Activated naive CD4-positive, alpha-beta T cell treated with anti-CD3 and anti-CD28 coated beads, Interleukin-2, amount 10 ng/mL, durations not matched to agents 7 days and 5 days (primary cell): ENCODE measurements around the gene OLFM1.

Source experiments
- CTCF ChIA-PET: fragments of 350-600 bp; sonication (Branson Sonifier 250); formaldehyde crosslinking; loops from one replicate; lab custom pipeline; 2021; ENCODE audit warnings: antibody characterized with exemption; lab: Charles Lee
- DNase-seq: peaks from one replicate; pipeline ENCODE4 v3.0.0-alpha.2; 2020
- H3K27ac Mint-ChIP-seq: one replicate; pipeline ENCODE4 v1.8.0; 2021; ENCODE audit warnings: mild to moderate bottlenecking, moderate library complexity, mixed read lengths
- H3K27me3 Mint-ChIP-seq: one replicate; pipeline ENCODE4 v1.8.0; 2021; ENCODE audit warnings: mild to moderate bottlenecking, mixed read lengths
- H3K36me3 Mint-ChIP-seq: one replicate; pipeline ENCODE4 v1.8.0; 2021; ENCODE audit warnings: mixed read lengths
- H3K4me1 Mint-ChIP-seq: one replicate; pipeline ENCODE4 v1.8.0; 2021; ENCODE audit warnings: mixed read lengths
- H3K4me3 Mint-ChIP-seq: one replicate; pipeline ENCODE4 v1.8.0; 2021; ENCODE audit warnings: mild to moderate bottlenecking, moderate library complexity, mixed read lengths
- H3K9me3 Mint-ChIP-seq: one replicate; pipeline ENCODE4 v1.8.0; 2021; ENCODE audit warnings: mixed read lengths

The OLFM1 gene

GRCh38 chr9:135087489-135087792 lies at the start of gene OLFM1:
Gene OLFM1 (plus strand): TSS chr9:135087668. CDS start chr9:135087990, 322 bp downstream.
- peaks cover 4% of the 10 kb centered on the region for H3K9me3 Mint-ChIP-seq
- CTCF ChIA-PET: interaction anchor here (1.9 kb wide), 1 partner anchor 325 kb away, joined by 12 read pairs; no protein-coding TSS in a partner anchor
- H3K4me3 Mint-ChIP-seq: no peak within 1 kb of the TSS
- no peaks in the 10 kb centered on the region for H3K36me3 Mint-ChIP-seq
- peak; percentile 51 for DNase-seq
- peaks cover 69% of the 10 kb centered on the region for H3K27me3 Mint-ChIP-seq
- H3K27ac Mint-ChIP-seq: no peak within 1 kb of the TSS
- H3K4me1 Mint-ChIP-seq: peaks cover 4% of the 10 kb centered on the region

GRCh38 chr9:135038331-135038730 lies 49.1 kb upstream of the OLFM1 start:
- Mint-ChIP-seq H3K27ac (no peak overlapping the region), H3K27me3 (no peaks in the 10 kb centered on the region), H3K9me3 (no peaks in the 10 kb centered on the region), H3K36me3 (no peaks in the 10 kb centered on the region), H3K4me1 (no peaks in the 10 kb centered on the region), H3K4me3 (no peak overlapping the region)
- CTCF ChIA-PET: no interaction called here
- no peak for DNase-seq

DNA sequence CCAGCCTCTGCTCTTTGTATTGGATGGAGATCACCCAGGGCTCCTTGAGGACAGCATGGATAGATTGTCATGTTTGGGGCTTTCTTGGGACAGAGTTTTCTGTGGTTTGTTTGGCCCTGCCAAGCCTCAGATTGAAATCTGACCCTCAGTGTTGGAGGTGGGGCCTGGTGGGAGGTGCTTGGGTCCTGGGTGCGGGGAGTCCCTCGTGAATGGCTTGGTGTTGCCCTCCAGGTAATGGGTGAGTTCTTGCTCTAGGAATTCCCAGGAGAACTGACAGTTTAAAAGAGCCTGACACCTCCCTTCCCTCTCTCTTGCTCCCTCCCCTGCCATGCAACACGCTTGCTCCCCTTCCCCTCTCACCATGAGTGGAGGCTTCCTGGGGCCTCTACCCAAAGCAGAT lies 48.6 kb upstream of the OLFM1 start:
- H3K4me1 Mint-ChIP-seq: no peaks in the 10 kb centered on the region
- no peaks in the 10 kb centered on the region for H3K36me3 Mint-ChIP-seq
- H3K27me3 Mint-ChIP-seq: no peaks in the 10 kb centered on the region
- no peaks in the 10 kb centered on the region for H3K9me3 Mint-ChIP-seq
- CTCF ChIA-PET: no interaction called here
- no peak for DNase-seq
- no peak overlapping the region for H3K4me3 Mint-ChIP-seq
- H3K27ac Mint-ChIP-seq: no peak overlapping the region

- no peaks in the 10 kb centered on the region for H3K4me1 Mint-ChIP-seq
- no peak overlapping the region for H3K27ac Mint-ChIP-seq
- no peaks in the 10 kb centered on the region for H3K27me3 Mint-ChIP-seq
- DNase-seq: no peak
- H3K36me3 Mint-ChIP-seq: no peaks in the 10 kb centered on the region
- CTCF ChIA-PET: no interaction called here
- H3K9me3 Mint-ChIP-seq: no peaks in the 10 kb centered on the region
- no peak overlapping the region for H3K4me3 Mint-ChIP-seq
These were observed 48.1 kb upstream of the OLFM1 start for GRCh38 chr9:135039266-135039870.

DNA sequence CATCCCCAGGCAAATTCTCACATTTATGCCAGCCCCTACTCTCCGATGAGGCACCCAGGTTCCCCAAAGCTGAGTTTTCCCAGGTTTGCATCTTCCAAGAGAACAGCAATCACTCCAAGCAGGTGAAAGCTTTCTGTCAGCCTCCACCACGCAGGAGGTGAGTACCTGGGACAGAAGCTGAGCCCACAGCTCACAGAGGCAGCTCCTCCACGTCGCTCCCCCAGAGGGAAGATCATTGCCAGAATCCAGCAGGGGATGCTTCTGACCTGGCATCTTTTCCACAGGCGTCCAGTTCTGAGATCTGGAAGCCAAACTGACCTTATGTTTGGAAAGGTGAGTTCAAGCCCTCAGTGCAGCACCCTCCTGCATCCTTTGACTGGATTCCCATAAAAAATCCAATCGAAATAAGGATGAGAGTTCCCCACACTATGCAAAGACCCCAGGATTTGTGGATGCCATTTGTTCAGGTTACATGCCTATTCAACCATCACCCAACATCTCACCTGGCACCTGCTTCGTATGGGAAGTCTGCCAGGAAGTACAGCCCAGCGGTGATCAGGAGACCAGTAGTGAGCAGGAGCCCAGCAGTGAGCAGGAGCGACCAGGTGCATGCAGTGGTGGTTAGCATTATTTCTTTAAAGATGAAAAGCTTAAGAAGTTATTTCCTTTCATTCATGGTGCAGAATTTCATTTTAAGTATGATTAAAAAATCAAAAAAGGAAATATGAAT lies 47.4 kb upstream of the OLFM1 start:
- DNase-seq: no peak
- no peaks in the 10 kb centered on the region for H3K27me3 Mint-ChIP-seq
- H3K36me3 Mint-ChIP-seq: no peaks in the 10 kb centered on the region
- H3K27ac Mint-ChIP-seq: no peak overlapping the region
- no peak overlapping the region for H3K4me3 Mint-ChIP-seq
- CTCF ChIA-PET: no interaction called here
- H3K4me1 Mint-ChIP-seq: no peaks in the 10 kb centered on the region
- no peaks in the 10 kb centered on the region for H3K9me3 Mint-ChIP-seq

DNA sequence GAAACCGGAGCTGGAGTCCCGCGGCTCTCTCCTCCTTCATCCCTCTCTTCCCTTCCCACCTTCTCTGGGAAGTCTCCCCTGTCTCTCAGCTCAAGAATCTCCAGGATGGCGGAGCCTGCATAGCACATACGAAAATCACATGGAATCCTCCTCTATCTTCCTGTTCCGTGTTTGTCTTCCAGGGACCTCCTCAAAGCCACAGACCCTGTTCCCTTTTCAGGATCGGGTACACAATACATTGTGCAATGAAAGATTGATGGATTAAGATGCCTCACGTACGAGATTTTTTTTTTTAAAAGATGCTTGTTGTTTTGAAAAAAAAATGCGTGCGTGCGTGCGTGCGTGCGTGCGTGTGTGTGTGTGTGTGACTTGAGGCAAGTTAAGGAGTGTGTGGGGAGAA lies 46.6 kb upstream of the OLFM1 start:
- CTCF ChIA-PET: no interaction called here
- Mint-ChIP-seq H3K4me1 (no peaks in the 10 kb centered on the region), H3K27ac (no peak overlapping the region), H3K27me3 (no peaks in the 10 kb centered on the region), H3K9me3 (no peaks in the 10 kb centered on the region), H3K4me3 (no peak overlapping the region), H3K36me3 (no peaks in the 10 kb centered on the region)
- DNase-seq: no peak

- no peaks in the 10 kb centered on the region for H3K27me3 Mint-ChIP-seq
- no peak overlapping the region for H3K4me3 Mint-ChIP-seq
- DNase-seq: no peak
- H3K36me3 Mint-ChIP-seq: no peaks in the 10 kb centered on the region
- no peak overlapping the region for H3K27ac Mint-ChIP-seq
- CTCF ChIA-PET: no interaction called here
- no peaks in the 10 kb centered on the region for H3K4me1 Mint-ChIP-seq
- no peaks in the 10 kb centered on the region for H3K9me3 Mint-ChIP-seq
These were observed 44.1 kb upstream of the OLFM1 start for GRCh38 chr9:135043345-135043744.

- no peak overlapping the region for H3K4me3 Mint-ChIP-seq
- H3K36me3 Mint-ChIP-seq: no peaks in the 10 kb centered on the region
- CTCF ChIA-PET: no interaction called here
- H3K27me3 Mint-ChIP-seq: no peaks in the 10 kb centered on the region
- no peak overlapping the region for H3K27ac Mint-ChIP-seq
- no peak for DNase-seq
- H3K4me1 Mint-ChIP-seq: no peaks in the 10 kb centered on the region
- no peaks in the 10 kb centered on the region for H3K9me3 Mint-ChIP-seq
These were observed 42.1 kb upstream of the OLFM1 start for GRCh38 chr9:135045264-135045927.

DNA sequence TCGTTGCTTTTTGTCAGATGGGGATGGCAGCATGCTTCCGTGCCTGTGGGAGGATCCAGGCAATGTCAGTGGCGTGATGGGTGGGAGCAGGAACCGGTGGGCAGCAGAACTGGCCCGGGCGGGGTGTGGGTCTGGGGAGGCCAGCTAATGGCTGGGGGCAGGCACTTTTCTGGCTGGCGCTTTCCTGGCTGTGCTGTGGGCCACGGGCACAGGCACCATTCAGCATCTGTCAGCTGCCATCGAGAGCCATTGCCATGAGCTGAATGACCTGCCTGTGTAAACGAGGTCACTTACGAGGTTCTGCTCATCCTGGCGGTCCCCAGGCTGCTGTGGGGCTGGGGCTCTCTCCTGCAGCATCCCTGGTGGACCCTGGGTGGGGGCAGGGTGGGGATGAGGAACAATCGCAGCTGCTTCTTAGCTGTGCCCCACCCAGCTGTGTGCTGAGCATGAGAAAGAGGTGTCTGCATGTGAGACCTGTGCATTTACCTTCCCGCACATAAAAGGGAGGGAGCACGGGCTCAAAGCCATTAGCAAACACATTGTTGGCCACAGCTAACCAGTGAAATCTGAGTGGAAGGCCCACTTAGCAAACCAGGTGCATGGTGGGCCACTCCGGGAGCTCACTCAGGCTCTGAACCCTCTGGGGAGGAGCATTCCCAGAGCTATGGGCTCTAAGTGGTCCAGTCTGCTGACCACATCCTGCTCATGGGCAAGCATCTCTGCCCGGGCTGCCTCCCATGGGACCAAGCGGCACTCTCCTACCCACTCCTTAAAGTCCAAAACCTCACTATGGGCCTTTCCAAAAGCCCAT lies 41.3 kb upstream of the OLFM1 start:
- CTCF ChIA-PET: no interaction called here

GRCh38 chr9:135046739-135047350 lies 40.6 kb upstream of the OLFM1 start:
- CTCF ChIA-PET: no interaction called here
- H3K27me3 Mint-ChIP-seq: no peaks in the 10 kb centered on the region
- DNase-seq: no peak
- no peak overlapping the region for H3K4me3 Mint-ChIP-seq
- H3K4me1 Mint-ChIP-seq: no peaks in the 10 kb centered on the region
- H3K9me3 Mint-ChIP-seq: no peaks in the 10 kb centered on the region
- H3K27ac Mint-ChIP-seq: no peak overlapping the region
- H3K36me3 Mint-ChIP-seq: no peaks in the 10 kb centered on the region

More for the DNA sequence above, 41.3 kb upstream of the OLFM1 start:
- H3K9me3 Mint-ChIP-seq: no peaks in the 10 kb centered on the region
- no peaks in the 10 kb centered on the region for H3K36me3 Mint-ChIP-seq
- no peak overlapping the region for H3K27ac Mint-ChIP-seq
- no peaks in the 10 kb centered on the region for H3K4me1 Mint-ChIP-seq
- H3K27me3 Mint-ChIP-seq: no peaks in the 10 kb centered on the region
- no peak for DNase-seq
- H3K4me3 Mint-ChIP-seq: no peak overlapping the region

DNA sequence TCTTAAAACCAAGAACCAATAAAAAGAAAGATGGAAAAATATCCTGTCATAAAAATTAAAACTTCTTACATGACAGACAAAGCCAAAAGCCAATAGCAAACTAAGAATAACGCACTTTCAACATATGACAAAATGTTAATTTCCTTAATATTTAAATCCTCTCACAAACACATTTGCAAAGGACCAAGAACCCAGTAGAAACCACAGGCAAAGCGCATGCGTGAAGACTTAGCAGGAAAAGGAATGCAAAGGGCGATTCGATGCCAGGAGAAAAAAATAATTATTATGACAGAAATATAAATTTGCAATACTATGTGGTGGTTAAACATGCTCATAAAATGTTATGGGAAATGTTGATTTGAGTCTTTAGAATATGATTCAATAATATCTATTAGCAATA lies 39.9 kb upstream of the OLFM1 start:
- Mint-ChIP-seq H3K27ac (no peak overlapping the region), H3K4me1 (no peaks in the 10 kb centered on the region), H3K4me3 (no peak overlapping the region), H3K36me3 (no peaks in the 10 kb centered on the region), H3K9me3 (no peaks in the 10 kb centered on the region), H3K27me3 (no peaks in the 10 kb centered on the region)
- CTCF ChIA-PET: no interaction called here
- DNase-seq: no peak

DNA sequence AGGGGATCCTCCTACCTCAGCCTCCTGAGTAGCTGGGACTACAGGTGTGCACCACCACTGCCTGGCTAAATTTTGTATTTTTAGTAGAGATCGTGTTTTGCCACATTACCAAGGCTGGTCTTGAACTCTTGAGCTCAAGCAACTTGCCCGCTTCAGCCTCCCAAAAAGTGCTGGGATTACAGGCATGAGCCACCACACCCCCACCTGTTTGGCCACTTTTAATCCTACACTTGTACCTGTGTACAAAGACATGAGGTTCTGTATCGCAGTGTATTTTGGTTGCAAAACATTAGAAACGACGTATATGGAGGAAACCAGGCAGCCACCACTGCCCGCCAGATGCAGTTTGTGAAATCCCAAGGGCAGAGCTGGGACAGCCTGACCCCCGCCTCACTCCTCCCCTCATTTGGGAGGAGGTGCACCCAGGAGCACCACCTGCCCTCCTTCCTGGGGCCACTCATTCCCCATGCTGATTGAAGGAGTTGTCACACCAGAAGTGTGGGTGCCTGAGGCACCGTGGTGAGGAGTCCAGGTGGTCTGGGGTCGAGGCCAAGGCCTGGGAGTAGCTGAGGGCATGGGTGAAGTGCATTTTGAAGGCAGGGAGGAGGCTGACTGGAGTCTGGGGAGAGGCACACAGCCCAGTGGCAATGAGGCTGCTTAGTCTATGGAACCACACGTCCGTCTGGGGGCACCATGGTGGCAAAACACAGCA lies 39.3 kb upstream of the OLFM1 start:
- Mint-ChIP-seq H3K4me1 (no peaks in the 10 kb centered on the region), H3K4me3 (no peak overlapping the region), H3K27me3 (peaks cover 2% of the 10 kb centered on the region), H3K27ac (no peak overlapping the region), H3K36me3 (no peaks in the 10 kb centered on the region), H3K9me3 (no peaks in the 10 kb centered on the region)
- DNase-seq: no peak
- CTCF ChIA-PET: no interaction called here

- Mint-ChIP-seq H3K27ac (no peak overlapping the region), H3K9me3 (no peaks in the 10 kb centered on the region), H3K4me1 (no peaks in the 10 kb centered on the region), H3K36me3 (no peaks in the 10 kb centered on the region), H3K27me3 (peaks cover 3% of the 10 kb centered on the region), H3K4me3 (no peak overlapping the region)
- CTCF ChIA-PET: no interaction called here
- DNase-seq: no peak
These were observed 38.6 kb upstream of the OLFM1 start for GRCh38 chr9:135048758-135049444.
